Activated CD8-positive, alpha-beta memory T cell treated with anti-CD3 and anti-CD28 coated beads for 1 hour (primary cell): Measurements from ENCODE around the gene KCNK10.
"Not testable (repeated sequence)": the region's sequence is repeated elsewhere in the genome, so short reads cannot be mapped to it uniquely, and the experiment has no call there.

Source experiments
- DNase-seq, 2 donors: peaks; one replicate each; pipeline ENCODE4 v3.0.0-alpha.2; 2020; ENCODE audit warnings: low read depth in 1 of 2; ENCODE audit errors: extremely low read depth in 1 of 2

Gene KCNK10

DNA sequence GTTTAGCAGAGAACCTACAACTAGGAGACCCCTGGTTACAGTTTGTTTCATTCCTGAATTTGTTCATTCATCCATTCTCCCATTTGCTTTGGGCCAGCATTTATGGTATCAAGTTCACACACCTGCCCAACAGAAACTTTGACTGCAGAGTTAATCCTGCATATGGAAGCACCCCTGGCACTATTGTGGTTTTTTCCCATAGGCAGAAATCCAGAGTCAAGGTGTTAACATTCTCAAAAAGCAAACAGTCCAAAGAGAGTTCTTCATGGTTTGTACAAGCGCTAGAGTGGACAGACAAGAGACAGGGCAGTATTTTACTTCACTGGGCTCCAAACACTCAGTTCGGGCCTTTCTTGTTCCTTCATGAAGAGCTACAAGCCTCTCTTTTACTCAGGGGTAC, 51.9 kb downstream of the KCNK10 start:
- no peak for DNase-seq

DNA sequence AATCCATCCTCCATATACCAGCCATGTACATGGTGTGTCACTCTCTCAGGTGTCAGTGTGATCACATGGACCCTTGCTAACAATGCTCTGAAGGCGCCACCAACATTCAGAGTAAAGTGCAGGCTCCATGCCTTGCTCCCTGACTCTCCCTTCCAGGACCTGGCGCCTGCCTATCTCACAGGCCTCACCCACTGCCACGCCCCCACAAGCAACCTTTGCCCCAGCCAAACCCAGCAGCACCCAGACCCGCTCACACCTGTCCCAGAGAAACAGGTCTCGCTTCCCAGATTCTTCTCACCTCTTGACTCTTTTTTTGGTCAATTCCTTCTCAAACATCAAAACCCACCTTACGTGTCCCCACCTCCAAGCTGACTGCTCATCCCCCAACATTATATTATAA, 52.3 kb downstream of the KCNK10 start:
- DNase-seq: no peak

DNA sequence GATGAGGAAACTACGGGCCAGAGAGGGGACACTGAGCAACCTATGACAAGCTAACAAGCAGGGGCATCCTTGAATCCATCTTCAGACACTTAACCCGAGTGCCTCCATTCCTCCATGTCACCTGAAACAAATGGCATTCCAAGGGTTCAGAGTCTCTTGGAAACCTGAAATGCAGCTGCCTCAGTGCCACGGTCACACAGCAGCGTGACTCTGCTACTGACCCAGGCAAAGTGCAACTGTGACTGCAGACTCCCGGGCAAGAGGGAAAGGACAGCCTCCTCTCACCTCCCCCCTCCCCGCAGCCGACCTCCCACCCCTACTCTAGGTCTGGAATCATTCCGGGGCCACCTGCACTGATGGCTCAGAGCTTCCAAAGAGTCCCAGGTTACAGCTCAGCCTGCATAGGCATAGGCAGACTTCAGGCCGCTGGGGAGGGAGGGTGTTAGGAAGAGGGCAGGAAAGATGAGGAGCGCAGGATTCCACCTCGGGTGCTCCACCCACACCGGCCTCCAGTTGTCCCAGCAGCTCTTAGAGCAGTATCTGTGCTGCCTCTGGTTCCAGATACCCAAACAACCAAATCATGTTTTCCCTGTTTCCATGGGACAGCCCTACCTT, 53.2 kb downstream of the KCNK10 start:
- DNase-seq: no peak

DNA sequence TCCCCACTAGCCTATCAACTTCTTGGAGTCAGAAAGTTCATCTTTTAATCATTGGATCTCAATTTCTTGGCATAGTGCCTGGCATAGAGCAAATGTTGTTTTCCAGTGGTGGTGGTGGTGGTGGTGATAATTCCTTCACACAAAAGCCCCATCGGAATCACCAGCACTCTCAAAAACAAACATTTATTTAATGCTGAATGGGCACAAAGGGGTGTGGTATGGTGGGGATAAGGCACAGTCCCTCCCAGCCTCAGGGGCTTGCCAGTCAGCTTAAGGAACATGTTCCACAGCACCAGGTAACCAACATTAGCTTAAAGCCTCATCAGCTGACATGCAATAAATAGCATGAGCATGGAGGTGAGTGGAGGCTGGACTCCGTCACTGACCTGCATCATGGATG, 56.6 kb downstream of the KCNK10 start:
- no peak for DNase-seq

DNA sequence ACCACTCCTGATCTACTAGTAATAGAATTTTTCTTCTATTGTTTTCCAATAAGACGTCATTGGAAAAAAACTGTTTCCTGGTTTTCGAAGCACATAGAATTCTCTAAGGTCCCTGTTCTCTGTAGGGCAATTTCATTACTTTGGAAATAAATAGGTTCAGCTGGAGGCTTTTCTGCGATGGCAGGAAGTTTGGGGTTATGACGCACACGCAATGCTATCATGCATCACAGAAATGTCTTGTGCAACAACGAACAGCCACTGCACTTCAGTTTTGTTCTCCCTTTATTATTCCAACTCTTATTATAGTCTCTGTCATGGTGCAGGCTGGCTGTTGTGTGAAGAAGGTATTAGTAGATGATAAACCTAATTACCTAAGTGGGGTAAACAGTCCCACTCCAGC, 59.0 kb downstream of the KCNK10 start:
- DNase-seq: no peak

DNA sequence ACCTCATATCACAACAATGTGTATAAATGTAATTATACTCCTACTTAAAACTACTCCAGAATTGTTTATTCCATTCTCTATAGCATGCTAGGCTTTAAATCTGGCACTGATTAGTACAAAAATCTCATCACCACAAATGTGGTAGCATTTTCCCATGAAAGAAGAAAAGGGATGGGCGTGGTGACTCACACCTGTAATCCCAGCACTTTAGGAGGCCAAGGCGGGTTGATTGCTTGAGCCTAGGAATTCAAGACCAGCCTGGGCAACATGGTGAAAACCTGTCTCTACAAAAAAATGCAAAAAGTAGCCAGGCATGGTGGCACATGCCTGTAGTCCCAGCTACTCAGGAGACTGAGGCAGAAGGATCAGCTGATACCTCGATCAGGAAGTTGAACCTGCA, 61.8 kb downstream of the KCNK10 start:
- DNase-seq: not testable (repeated sequence)

DNA sequence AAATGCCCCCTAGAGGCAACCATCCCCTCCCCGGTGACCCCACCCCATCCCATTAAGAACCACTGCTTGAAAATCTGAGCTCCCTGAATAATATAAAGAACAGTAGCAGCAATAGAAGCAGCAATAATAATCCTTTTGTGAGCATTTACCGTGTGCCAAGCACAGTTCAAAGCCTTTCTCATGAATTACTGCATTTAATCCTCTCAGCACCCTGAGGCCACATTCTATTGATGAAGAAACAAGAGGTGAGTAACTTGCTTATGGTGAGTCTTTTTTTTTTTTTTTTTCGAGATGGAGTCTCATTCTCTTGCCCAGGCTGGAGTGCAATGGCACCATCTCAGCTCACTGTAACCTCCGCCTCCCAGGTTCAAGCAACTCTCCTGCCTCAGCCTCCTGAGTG, 65.0 kb downstream of the KCNK10 start:
- no peak for DNase-seq

DNA sequence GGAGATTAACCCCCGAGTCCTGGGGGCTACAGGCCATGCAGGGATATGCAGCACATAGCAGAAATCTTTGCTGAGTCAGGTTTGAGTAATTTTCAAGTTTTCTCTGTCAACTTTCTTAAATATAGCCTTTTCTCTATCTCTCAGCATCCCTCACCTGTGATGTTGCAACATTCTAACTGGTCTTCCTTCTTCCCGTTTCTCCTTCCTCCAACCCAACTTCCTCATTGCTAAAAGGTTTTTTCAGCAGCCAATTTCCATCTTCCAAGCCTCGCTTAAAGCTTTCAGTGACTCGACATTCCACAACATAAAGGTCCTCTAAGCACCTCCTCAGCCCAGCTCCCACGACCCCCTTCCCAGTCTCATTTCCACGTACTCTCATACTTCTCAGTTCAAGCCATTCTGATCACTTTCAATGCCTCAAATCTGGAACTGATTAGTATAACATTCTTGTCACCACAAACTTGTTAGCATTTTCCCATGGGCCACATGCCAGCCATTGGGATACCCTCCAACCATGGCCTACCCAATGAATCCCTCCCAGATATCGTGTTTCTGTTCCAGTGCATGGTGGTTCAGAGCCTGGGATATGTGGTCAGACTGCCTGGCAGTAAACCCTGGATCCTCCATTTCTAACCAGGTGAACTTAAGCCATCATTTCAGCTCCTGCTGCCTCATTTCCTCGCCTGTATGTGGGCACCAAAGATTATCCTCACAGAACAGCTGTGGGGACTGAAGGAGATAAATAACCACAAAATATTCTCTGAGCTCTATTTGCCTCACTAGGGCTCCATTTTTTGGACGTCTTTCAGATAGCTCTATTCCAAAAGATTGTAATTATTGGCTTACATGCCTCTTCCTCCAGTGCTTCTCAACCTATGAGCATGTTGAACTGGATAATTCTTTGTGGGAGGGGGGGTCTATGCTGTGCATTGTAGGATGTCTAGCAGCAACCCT, 65.8 kb downstream of the KCNK10 start:
- DNase-seq: no peak

DNA sequence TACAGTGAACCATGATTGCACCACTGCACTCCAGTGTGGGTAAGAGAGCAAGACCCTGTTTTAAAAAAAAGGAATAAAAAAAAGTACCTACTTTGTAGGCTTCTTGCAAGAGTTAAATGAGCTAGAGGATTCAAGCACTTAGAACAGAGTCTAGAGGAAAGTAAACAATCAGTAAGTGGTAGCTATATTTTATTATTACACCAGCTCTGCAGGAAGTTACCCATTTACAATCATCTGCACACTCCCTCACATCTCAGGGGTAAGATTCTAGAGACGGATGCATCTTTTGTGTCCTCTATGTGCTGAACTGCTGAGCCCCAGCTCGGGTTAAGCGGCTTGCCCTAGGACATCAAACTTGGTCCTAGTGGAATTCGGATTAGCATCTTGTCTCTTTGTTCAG, 67.3 kb downstream of the KCNK10 start:
- no peak for DNase-seq

DNA sequence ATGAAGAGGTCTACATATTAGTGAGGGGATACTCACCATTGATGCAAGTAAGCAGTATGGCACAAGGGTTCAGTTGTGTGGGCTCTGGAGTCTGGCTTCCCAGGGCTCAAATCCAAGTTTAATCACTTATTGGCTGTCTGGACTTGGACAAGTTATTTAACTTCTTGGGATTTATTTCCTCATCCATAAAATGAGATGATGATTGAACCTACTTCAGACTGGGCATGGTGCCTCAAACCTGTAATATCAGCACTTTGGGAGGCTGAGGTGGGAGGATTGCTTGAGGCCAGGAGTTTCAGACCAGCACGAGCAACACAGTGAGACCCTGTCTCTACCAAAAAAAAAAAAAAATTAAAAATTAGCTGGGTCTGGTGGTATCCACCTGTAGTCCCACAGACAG, 67.9 kb downstream of the KCNK10 start:
- DNase-seq: no peak

DNA sequence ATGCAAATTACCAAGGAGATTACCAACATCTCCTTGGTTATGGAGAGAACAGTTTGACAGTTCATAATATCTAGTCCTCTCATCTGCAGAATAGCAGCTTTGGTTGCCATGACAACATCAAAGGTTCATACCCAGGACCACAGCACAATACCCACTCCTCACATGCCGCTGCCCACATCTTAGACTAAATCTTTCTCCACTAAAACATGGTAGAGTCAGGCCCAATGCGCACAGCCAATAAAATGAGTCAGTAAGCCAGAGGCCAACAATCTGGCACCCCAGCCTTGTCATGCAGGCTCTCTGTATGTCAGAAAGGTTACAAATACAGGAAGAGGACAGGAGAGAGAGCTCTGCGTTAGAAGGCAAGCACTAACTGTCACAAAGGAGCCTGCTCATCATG, 70.6 kb downstream of the KCNK10 start:
- no peak for DNase-seq

DNA sequence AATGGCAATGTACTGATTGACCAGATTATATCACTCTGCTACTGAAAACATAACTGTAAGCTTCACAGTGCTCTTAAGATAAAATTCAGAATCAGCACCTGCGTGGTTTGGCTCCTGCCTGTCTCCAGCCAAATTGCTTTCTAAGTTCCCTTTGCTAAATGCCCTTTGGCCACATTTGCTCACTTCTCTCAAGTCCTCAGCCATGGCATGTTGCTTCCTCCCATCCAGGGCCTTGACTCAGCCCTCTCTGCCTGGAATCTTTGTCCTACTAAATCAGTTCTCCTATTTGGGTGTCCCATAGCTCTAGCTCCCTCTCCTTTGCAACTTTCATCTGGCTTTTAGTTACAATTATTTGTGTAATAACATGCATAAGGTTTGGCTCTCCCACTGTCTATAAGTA, 71.4 kb downstream of the KCNK10 start:
- no peak for DNase-seq

DNA sequence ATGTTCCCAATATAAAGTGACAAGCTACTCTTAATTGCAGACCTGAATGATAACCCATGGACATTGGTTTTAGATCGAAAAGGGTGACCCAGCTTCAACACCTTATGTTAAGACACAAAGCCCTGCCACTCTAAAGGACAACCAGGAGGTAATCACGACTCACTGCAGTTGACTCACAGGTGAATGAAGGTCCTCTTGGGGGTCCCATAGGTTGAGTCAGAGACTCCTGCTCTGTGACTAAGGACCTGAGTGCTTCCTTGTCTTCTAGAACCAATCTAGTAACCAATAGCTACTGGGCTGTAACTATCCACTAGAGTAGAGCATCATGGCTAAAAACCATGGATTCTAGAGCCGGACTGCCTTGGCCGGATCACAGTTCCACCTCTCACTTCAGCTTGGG, 73.8 kb downstream of the KCNK10 start:
- no peak for DNase-seq

DNA sequence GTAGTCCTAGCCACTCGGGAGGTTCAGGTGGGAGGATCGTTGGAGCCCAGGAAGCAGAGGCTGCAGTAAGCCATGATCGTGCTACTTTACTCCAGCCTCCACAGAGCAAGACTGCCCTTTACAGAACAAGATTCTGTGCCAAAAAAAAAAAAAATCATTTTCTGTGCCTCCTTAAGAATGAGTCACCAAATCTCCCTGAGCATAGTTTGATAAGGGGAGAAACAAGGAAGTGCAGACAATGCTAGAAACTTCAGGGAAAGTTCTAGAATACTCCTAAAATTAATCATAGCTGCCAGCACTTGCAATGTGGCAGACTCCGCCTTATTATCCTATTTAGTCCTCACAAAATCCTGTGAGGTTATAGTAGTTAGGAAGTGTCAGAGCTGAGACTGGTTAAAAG, 74.5 kb downstream of the KCNK10 start:
- DNase-seq: no peak

DNA sequence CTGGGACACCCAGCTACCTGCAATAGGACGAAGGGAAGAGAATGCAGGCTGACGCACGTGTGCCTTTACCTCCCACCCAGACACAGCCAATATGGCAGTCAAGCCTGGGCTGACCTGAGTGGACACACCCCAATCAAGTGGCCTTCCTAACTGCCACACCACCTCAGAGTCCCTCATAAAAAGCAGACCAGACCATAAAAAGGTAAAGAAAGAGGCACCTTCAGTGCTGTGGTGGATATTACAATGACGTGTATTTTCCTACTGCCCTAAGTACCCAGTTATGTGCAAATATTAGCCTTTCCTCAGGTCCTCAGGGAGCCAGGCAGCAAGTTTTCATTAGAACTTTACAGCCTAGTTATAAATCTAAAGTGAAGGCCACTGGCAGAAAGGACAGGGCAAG, 75.8 kb downstream of the KCNK10 start:
- no peak for DNase-seq

DNA sequence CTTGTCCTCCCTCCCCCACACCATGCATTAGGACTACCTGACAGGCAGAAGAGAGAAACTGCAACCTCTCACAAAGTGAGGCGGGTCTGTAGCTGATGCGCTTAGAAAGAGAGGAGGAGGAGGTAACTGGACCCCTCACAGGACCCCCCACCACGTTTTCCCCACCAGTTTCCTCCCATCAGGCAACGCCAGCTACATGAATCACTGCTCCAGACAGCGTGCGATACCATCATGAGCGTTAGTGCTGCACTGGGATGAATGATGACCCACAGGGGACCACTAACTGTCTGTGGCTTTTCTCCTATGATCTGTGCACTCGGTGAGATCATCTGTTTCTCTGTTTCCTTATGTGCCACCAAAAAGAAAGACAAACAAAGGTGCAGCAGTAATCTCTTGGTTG, 77.7 kb downstream of the KCNK10 start:
- no peak for DNase-seq

DNA sequence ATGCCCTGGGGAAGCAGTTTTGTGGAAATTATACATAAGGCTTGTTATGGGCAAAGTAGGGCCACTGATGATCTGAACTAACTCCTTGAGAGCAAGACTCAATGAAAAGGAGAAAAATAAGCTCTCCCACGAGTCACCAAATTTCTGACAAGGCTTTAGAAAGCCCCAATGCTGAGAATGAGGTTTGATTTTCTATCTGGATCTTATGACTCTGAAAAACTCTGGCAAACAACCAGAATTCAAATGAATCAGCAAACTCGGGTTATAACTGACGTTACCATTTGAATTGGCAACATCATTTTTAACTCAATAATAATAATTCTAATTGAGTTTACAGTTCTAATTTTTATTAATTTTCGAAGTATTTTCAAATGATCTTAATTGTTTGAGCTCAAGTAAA, 79.1 kb downstream of the KCNK10 start:
- DNase-seq: no peak

DNA sequence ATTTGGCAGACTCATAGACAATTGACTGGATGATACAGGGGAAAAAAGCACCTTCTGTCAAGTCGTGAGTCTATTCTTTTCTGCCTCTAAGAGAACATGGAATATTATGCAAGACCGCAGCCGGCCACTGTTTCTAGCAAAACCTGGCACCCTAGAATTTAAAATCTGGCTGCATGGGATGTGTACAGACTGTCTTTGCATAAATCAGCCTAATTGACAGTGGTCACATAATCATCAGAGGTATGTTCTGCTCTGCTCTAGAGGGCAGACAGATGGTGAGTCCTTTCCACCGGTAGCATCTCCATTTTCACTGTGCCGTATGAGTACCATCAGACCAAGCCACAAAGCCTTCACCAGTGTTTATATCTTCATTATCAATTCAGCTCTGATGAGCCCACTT, 80.6 kb downstream of the KCNK10 start:
- no peak for DNase-seq

DNA sequence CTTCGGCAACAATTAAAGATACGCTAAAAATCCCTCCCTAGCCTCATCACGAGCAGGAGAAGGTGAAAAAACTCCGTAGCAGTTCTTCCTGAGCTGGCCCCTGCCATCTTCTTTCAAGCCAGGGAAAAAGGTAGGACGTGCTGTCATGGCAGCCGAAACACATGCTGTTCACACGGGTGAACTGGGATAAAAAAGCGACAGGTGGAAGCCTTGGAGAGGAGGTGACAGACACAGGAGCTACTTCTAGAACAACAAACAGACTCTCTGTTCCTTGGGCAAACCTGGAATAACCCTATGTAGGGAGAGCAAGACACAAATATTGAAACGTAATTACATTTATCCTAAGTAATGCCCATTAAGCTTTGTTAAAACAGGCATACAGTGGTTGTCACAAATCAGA, 81.3 kb downstream of the KCNK10 start:
- DNase-seq: no peak

DNA sequence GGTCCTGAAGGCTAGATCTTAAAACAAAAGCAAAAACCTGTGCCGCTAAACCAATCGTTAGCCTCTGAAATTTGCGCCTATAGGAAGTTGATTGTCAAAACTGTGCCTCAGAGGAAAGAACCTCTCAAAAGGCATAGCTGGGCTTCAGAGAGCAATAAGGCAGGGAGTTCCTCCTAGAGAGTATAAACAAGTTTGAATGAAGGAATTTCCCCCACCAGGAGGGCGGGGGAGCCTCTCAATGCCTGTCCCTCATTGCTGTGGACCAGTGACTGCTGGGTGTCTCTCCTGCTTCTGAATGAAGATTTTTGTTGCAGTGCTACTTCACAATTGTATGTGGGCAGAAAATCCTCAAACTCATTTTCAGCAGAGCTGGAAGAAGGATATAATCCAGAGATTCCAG, 88.6 kb downstream of the KCNK10 start:
- no peak for DNase-seq

DNA sequence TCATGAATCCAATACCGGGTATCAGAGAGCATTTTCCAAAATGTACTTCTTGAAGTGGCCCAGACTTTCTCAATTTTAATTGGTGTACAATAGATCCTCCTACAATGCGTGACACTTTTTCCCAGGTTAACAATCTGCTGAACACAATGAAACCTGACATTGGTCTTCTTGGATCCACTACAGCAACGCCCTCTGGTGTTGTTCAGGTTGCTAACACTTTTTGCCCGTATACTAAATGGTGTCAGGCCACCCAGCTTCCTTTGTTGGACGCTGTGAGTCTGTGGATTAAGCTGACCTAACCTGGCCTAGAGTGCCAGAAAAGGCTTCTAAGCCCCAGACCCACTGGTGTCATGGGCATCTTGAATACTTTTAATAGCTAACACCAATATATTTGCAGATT, 89.2 kb downstream of the KCNK10 start:
- no peak for DNase-seq

DNA sequence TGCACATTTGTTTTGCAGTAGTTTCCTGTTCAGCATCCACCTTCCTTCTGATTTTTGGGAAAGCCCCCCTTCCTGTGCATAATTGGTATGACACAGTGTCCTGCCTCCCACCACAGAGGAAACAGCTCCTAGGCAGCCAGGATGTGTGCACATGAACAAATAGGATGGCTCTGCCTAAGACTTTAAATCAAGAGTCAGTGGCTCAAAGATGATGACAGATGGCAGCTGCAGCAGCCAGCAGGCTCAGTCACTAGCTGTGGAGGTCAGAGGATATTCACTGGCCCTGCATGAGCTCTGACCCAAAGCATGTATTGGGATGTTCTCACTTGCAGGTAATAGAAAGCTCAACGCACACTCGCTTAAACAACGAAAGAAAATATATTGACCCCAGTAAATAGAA, 90.3 kb downstream of the KCNK10 start:
- DNase-seq: no peak

DNA sequence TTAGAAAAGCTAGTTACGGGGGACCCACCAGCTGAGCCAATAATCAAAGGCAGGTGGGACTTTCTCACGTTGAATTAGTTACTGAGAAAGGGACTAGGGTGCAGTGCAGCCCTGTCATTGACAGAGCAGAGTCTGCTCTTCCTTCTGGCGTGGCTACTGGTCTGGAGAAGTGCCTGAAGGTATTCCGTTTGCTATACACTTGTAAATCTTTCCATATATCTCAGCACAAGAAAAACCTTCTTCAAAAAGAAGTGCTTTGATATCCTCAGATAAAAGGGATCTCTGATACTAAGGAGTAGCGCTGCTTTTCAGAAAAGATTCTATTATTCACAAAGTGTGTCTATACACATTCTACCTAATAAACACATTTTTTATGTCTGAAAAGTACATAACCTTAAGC, 91.5 kb downstream of the KCNK10 start:
- DNase-seq: no peak
